CD4-positive, alpha-beta T cell treated with Interferon alpha-2 for 1 hour (primary cell): Measurements from ENCODE around the gene LANCL1.
A peak's percentile ranks its signal among the peaks of the same experiment; 100 is the strongest.

Source experiments
- DNase-seq, 2 donors: peaks; one replicate each; pipeline ENCODE4 v3.0.0-alpha.2; 2020 to 2022

Gene LANCL1

GRCh38 chr2:210476194-210477128, at the start of gene LANCL1:
LANCL1 (minus strand) TSS chr2:210476759; CDS start chr2:210476396, 363 bp downstream.
- peak; percentile 85 to 88 for DNase-seq

GRCh38 chr2:210524533-210524932, 48.0 kb upstream of the LANCL1 start:
- no peak for DNase-seq

GRCh38 chr2:210523650-210524289, 47.2 kb upstream of the LANCL1 start:
- DNase-seq, result no peak

- DNase-seq, result no peak
Measured at GRCh38 chr2:210522399-210522798, 45.8 kb upstream of the LANCL1 start.

GRCh38 chr2:210519594-210519993, 43.0 kb upstream of the LANCL1 start:
- DNase-seq, result no peak

GRCh38 chr2:210517264-210517663, 40.7 kb upstream of the LANCL1 start:
- DNase-seq, result no peak

GRCh38 chr2:210515911-210516310, 39.4 kb upstream of the LANCL1 start:
- DNase-seq, result no peak

- DNase-seq, result no peak
Measured at GRCh38 chr2:210503725-210504191, 27.2 kb upstream of the LANCL1 start.

- DNase-seq, result peak in 1 of 2 donors; percentile 30
Measured at GRCh38 chr2:210503001-210503623, 26.6 kb upstream of the LANCL1 start.

GRCh38 chr2:210496512-210496911, 20.0 kb upstream of the LANCL1 start:
- DNase-seq, result no peak

GRCh38 chr2:210493528-210493927, 17.0 kb upstream of the LANCL1 start:
- no peak for DNase-seq

GRCh38 chr2:210481601-210482175, 5.1 kb upstream of the LANCL1 start:
- DNase-seq, result no peak

GRCh38 chr2:210480764-210481163, 4.2 kb upstream of the LANCL1 start:
- no peak for DNase-seq

- no peak for DNase-seq
Measured at GRCh38 chr2:210480079-210480478, 3.5 kb upstream of the LANCL1 start.

GRCh38 chr2:210478661-210479060, 2.1 kb upstream of the LANCL1 start:
- DNase-seq, result no peak

GRCh38 chr2:210477496-210477895, 937 bp upstream of the LANCL1 start:
- peak in 1 of 2 donors; percentile 23 for DNase-seq

GRCh38 chr2:210475706-210476105, 853 bp downstream of the LANCL1 start:
- DNase-seq, result no peak

GRCh38 chr2:210474776-210475175, 1.8 kb downstream of the LANCL1 start:
- DNase-seq, result no peak

GRCh38 chr2:210461401-210461800, 15.2 kb downstream of the LANCL1 start:
- DNase-seq, result no peak

- DNase-seq, result no peak
Measured at GRCh38 chr2:210460322-210461227, 16.0 kb downstream of the LANCL1 start.

GRCh38 chr2:210459880-210460279, 16.7 kb downstream of the LANCL1 start:
- no peak for DNase-seq

GRCh38 chr2:210459407-210459806, 17.2 kb downstream of the LANCL1 start:
- DNase-seq, result no peak
